Right lobe of liver (tissue), 4 donors: ENCODE data around the gene CDH7.

ENCODE experiments used
- POLR2A ChIP-seq: fragments of 450-650 bp; IDR thresholded peaks from one replicate; pipeline ENCODE4 v1.6.1; 2017; ENCODE audit warnings: antibody characterized with exemption, mild to moderate bottlenecking
- TF ChIP-seq, protein P1 (sequence below), 4 donors: fragments of 200-600 bp in 3 of 4; fragments of 450-650 bp in 1 of 4; IDR thresholded peaks; one replicate each; pipeline versions ENCODE4 v1.5.1 to v1.8.0; 2016 to 2022; ENCODE audit warnings: antibody characterized with exemption in 4 of 4, mild to moderate bottlenecking in 2 of 4
- donor health status: DM: no; HTN: no; CAD: no.
- donor health status: DM: no; HTN: no; CAD: no.
- donor health status: DM: no; HTN: yes; CAD: no.

DNA sequence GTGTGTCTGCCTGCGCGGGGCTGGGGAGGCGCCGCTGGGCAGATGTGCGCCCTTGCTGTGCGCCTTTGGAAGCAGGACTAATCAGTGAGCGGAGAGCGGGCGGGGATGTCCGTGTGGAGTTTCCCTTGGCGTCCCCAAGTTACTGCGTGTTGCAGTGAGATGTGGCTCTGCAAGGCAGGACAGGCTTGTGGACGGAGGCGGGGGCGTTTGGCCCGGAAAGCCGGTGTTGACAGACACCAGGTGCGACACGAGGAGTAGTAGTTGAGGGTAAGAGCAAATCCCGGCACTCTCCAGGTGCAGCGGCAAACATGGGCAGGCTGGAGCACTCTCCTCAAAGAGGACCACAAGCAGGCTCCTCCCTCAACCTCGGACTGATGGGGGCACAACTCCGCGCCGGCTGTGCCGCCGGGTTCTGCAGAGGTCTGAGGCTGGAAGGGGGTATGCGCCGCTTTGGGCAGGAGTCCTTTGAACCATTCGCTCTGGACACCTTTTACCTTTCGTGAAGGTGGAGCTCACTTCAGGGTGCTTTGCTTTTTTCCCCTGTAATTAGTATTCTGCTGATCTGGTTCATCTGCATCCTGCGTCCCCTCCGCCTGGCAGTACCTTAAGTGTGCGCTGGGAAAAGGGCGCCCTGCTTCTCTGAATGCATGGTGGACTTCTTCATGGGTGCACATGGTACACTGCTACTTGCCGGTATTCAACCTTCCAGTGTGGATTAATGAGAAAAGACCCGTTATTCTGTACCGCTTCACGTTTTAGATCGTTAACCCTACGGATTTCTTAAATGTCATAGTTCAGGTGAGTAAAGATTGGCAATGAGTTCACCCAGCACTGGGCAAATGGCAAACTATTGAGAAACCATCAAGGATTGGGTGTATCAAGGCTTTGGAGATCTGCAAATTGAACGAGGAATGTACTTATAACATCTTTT, 608 bp downstream of the CDH7 start:
- TF ChIP-seq POLR2A: no peak
- TF ChIP-seq, protein P1, sequence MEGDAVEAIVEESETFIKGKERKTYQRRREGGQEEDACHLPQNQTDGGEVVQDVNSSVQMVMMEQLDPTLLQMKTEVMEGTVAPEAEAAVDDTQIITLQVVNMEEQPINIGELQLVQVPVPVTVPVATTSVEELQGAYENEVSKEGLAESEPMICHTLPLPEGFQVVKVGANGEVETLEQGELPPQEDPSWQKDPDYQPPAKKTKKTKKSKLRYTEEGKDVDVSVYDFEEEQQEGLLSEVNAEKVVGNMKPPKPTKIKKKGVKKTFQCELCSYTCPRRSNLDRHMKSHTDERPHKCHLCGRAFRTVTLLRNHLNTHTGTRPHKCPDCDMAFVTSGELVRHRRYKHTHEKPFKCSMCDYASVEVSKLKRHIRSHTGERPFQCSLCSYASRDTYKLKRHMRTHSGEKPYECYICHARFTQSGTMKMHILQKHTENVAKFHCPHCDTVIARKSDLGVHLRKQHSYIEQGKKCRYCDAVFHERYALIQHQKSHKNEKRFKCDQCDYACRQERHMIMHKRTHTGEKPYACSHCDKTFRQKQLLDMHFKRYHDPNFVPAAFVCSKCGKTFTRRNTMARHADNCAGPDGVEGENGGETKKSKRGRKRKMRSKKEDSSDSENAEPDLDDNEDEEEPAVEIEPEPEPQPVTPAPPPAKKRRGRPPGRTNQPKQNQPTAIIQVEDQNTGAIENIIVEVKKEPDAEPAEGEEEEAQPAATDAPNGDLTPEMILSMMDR (IDR thresholded peaks at IDR 0.05): no peak
